RKO (cell line): Measurements from ENCODE around the gene MRPL53.
"Not testable (repeated sequence)": the region's sequence is repeated elsewhere in the genome, so short reads cannot be mapped to it uniquely, and the experiment has no call there.

ENCODE experiments used
- DNase-seq: peaks from one replicate; pipeline ENCODE4 v3.0.0-alpha.2; 2016; ENCODE audit warnings: low spot score

Gene MRPL53

DNA sequence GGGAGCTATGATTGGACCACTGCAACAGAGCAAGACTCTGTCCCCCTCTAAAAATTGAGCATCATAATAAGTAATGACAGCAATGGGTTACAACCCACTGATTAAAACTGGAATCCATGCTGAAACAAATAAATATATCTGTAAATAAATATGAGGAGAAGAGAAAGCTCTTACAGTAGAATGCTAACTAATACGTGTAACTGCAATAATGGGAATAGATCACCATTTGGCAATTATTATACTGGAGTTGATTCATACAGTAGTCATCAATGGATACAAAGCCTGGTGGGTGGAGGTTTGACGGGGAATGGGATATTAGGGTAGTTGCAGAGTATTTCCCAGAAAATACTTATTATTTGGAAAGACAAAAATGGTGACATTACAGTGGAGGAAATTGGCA, 23.7 kb downstream of the MRPL53 start:
- DNase-seq: no peak

DNA sequence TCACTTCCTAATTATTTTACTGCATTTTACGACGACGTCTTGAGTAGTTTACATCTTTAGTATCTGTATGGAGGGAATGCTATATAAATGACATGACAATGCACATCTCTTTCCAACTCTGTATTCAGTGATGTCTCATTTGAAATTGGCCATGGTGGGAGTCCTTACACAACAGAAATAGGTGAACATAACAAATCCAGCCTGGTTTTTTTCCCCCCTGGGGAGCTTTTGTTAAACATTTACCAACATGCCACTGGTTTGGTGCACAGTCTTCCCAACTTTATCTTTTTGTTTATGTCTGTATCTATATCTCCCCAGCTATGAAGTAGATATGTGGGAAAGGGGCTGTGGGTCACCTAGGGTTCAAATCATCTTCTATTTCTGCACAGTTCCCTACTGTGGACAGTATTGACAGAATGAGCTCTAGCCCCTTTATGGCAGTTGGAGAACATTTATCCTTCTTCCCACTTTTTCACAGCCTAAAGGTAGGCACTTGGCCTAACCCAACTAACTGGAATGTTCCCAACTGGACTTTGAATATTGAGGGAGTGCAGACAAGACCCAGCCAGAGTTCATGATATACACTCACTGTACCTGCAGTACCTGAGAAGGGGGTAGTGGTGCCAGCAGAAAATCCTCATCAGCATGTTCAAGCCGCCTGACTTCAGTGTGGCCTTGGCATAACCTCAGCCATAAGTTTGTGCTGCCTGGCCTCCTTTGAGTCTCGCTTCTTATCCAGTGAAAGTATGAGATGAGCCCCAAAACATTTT, 25.1 kb downstream of the MRPL53 start:
- DNase-seq: no peak

DNA sequence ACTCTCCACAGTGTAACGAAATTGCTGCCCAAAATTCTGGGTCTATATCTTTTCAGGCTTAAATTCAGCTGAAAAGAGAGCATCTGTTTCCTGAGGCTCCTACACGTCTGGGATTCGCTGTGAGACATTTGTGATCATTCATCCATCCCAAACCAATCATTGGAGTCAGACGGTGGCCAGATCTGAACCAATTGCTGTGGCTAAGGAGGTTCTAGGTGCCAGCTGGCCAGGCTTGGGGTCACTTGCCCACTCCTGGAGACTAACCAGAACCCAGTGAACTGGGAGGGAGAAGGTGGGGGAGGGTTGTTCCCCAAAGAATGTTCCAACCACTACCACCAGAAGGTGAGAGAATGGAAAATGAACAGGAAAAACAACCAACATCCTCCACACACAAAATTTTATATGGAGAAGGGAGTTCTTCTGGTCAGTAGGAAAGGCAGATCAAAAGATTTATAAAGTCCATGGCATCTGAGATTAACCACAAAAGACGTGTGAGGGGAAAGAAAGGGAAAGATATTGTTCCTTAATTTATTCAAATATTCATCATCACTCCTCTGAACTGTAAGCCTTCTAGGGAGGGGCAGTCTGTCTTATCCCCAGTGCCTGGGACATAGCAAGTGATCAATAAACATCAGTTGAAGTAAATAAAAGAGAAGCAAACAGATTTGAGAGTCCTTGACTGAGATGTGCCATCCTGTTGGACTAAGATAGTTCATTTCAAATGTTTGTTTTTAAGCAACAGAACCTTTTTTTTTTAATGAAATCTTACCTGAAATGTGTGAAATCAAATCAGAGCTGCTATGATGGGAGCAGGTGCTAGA, 27.8 kb downstream of the MRPL53 start:
- DNase-seq: no peak

- not testable (repeated sequence) for DNase-seq
Observed at GRCh38 chr2:74442483-74443297, 29.8 kb downstream of the MRPL53 start.

- peak; percentile 66 for DNase-seq
Observed at GRCh38 chr2:74441690-74442482, 30.6 kb downstream of the MRPL53 start, which contains the start of gene RTKN. TSS of gene RTKN (minus strand) at chr2:74441937. CDS start at chr2:74441816, 121 bp downstream.

- DNase-seq: peak; percentile 45
Observed at GRCh38 chr2:74441170-74441689, 31.2 kb downstream of the MRPL53 start.

GRCh38 chr2:74440378-74441169, 31.9 kb downstream of the MRPL53 start:
- peak; percentile 89 for DNase-seq

DNA sequence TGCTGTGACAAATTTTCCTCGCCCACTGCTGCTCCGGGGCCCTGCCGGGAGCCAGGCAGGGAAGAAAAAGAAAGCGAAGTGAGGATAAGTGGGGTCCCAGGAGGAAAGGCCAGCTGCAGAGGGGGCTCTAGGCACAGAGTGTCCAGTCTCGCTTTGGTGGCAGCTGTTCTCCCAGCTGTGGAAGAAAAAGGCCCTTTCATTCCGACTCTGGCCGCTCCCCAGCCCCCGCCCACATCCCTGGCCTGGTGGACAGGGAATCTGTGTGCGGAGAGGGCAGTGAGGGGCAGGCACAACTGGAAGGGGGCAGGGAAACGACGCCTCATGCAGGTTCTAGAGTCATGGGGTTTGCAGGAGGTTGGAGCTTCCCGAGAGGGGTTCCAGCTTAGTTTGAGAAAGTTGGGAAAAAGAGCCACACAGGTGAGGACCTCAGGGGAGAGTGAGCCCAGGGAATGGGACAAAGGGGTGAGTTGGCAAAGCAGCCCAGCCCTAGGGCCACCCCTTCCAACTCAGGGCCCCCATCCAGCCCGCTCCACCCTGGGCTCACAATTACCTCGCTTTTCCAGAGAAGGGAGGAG, 32.6 kb downstream of the MRPL53 start:
- DNase-seq: peak; percentile 45

GRCh38 chr2:74439373-74439772, 33.1 kb downstream of the MRPL53 start:
- no peak for DNase-seq

GRCh38 chr2:74438248-74438647, 34.2 kb downstream of the MRPL53 start:
- no peak for DNase-seq

GRCh38 chr2:74436848-74437695, 35.4 kb downstream of the MRPL53 start:
- no peak for DNase-seq

DNA sequence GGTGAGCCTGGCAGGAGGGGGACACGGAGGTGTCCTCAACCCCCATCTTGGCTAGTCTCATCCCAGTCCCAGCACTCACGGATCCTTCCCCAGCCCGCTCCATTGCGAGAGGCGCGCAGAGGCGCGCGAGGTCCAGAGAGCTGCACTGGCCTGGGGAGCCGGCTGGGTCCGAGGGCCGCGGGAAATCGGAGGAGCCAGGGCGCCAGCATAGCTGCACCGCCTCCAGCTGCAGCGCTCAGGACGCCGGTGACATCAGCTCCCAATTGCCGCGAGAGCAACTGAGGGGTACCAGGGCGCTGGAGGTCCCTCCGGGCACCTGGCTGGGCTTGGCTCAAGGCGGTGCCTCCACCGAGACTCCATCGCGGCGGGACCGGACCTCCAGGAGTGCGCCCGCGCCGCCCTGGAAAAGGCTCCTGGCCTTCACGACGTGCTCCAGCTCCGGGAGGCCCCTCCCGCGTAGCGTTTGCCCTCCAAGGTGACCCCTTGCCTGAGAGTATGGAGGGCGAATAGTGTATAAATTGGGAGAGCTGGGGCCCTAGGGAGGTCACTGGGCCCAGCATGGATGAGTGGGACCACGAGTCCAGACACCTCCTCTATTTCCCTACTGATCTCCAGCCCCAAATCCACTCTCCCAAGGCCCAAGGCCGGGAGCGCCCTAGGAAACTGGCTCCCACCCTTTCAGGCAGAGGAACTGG, 36.2 kb downstream of the MRPL53 start:
- no peak for DNase-seq

DNA sequence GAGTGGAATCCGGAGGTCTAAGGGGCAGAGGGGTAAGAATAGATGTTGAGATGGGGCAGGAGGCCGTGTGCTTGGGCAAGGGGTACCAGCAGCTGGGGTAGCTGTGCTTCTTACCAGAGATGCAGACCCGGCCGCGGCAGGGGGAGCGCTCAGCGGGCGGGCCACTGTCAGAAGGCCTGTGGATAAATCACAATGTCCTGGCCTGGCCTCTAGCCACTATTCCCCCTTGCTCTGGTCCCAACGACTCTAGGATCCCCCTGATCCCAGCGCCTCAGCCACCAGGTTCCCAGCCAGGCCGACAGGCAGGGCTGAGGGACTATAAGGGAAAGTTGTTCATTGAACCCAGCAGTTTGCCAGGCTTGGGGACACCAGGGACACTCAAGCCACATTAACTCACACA, 42.0 kb downstream of the MRPL53 start:
- DNase-seq: no peak

GRCh38 chr2:74429487-74430451, 42.7 kb downstream of the MRPL53 start:
- DNase-seq: no peak

DNA sequence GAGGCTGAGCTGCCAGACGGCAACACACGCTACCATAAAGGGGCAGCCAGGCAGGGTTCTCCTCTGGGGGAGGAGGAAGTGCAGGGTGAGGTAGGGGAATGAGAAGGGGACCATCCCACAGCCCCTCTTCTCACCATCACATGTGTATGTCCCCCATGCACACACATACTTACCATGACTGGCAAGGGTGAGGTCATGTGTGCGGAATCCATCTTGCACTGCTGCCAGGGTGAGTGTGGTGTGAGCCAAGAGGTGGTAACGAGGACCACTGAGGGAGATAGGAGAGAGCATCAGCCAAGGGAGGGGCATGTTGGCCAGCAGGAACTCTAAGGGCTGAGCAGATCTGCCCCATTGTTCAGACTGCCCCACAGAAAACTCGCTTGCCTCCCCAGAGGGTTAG, 43.8 kb downstream of the MRPL53 start:
- DNase-seq: no peak

- DNase-seq: peak; percentile 35
Observed at GRCh38 chr2:74427551-74427950, 44.9 kb downstream of the MRPL53 start.

DNA sequence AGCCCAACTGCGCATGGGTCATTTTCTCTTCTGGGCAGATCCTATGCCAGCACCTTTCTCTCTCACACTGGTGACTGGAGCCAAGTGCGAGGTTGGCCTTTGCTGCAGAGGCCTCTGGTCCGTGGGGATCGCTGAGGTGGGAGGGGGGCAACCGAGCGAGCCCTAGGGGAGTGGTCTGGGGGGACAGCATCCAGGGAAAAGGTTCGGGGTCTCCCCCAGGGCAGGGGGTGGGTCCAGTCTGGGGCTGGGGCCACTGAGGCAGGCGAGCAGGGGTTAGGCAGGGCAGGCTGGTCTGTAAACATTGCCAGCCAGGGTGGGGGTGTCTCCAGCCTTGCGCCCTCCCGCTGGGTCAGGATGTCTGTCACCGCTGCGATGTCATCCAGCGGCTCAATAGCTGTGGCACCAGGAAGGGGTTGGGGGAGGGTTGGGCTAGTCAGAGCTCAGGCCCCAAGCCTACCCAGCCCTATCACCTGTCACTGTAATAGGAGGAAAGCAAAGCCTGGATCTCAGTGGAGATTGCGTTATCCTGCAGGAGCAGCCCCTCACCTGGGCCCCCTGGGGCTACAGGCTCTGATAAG, 46.2 kb downstream of the MRPL53 start:
- DNase-seq: no peak
